Neural crest cell (in vitro differentiated cells): ENCODE measurements around the gene CDH23. TPM values are rescaled to one million over a fixed set of nuclear protein-coding genes. Genes with fewer than 3 reads are reported as not detected.
A peak's percentile ranks its signal among the peaks of the same experiment; 100 is the strongest.

Experiments
- DNase-seq: peaks from one replicate; pipeline ENCODE4 v3.0.0; 2021; ENCODE audit warnings: low read depth, mixed read lengths, low spot score
- H3K27ac Mint-ChIP-seq: one replicate; pipeline ENCODE4 v1.8.0; 2021; ENCODE audit warnings: mild to moderate bottlenecking, mixed read lengths; ENCODE audit not compliant: unreplicated experiment
- H3K27me3 Mint-ChIP-seq: 2 replicates; pipeline ENCODE4 v1.8.0; 2021; ENCODE audit warnings: low read depth, mild to moderate bottlenecking, mixed read lengths
- H3K36me3 Mint-ChIP-seq: 2 replicates; pipeline ENCODE4 v1.8.0; 2021; ENCODE audit warnings: low read depth, mild to moderate bottlenecking, mixed read lengths
- H3K4me1 Mint-ChIP-seq: 2 replicates; pipeline ENCODE4 v1.8.0; 2021; ENCODE audit warnings: mixed read lengths
- H3K4me3 Mint-ChIP-seq: one replicate; pipeline ENCODE4 v1.8.0; 2021; ENCODE audit warnings: mild to moderate bottlenecking, mixed read lengths
- H3K9me3 Mint-ChIP-seq: 2 replicates; pipeline ENCODE4 v1.8.0; 2021; ENCODE audit warnings: mixed read lengths
- CTCF ChIP-seq: fragments of 200-600 bp; sonication (generic); conservative IDR thresholded peaks from 2 replicates; pipeline ENCODE4 v1.5.0; 2021; ENCODE audit warnings: antibody characterized with exemption, mild to moderate bottlenecking
- total RNA-seq: library from RNA; stranded (reverse); gene quantifications from 2 replicates; pipeline ENCODE4 v1.2.1, GENCODE V29; 2021

CDH23 gene
- total RNA-seq, 1 donor from 2014 or later = 2.6 TPM

- no peak for DNase-seq
- H3K27me3 Mint-ChIP-seq = peaks cover 3% of the 10 kb centered on the region
- H3K9me3 Mint-ChIP-seq = no peaks in the 10 kb centered on the region
- H3K27ac Mint-ChIP-seq = peak overlapping the region; percentile 62
- peaks cover 7% of the 10 kb centered on the region for H3K4me1 Mint-ChIP-seq
- no peak for TF ChIP-seq CTCF
- no peak overlapping the region for H3K4me3 Mint-ChIP-seq
- no peaks in the 10 kb centered on the region for H3K36me3 Mint-ChIP-seq
Measured at GRCh38 chr10:71724539-71724938, 327.8 kb downstream of the CDH23 start.

GRCh38 chr10:71725249-71725648 is 328.5 kb downstream of the CDH23 start:
- Mint-ChIP-seq H3K36me3 (no peaks in the 10 kb centered on the region), H3K4me1 (peaks cover 7% of the 10 kb centered on the region), H3K9me3 (no peaks in the 10 kb centered on the region), H3K27ac (no peak overlapping the region), H3K27me3 (peaks cover 3% of the 10 kb centered on the region), H3K4me3 (no peak overlapping the region)
- no peak for DNase-seq
- no peak for TF ChIP-seq CTCF

DNA sequence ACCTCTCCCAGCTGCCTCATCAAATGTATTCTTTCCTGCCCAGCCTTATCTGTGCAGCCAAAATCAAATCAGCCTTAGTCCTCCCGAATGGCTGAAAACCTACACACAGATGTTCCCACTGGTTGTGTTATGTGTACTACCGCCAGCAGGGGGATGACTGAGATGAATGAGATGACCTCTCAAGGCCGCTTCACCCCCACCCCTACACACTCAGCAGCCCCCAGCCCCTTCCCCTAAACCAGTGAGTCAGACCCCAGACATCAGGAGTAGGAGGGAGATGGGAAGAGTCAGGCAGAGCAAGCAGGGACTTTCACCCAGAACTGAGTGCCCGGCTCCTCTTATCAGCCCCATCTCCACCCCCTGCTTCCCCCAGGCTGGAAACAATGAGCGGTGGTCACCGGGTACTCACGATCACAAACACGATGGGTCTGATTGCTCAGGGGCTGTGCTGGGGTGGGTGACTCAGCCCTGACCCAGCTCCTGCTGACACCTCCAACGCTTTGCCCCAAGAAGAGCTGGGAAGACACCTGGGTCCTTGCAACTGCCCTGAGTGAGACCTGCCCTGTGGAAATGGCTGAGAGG is 329.4 kb downstream of the CDH23 start:
- peak; percentile 33 for DNase-seq
- peak; percentile 58 for TF ChIP-seq CTCF
- Mint-ChIP-seq H3K27ac (no peak overlapping the region), H3K27me3 (peaks cover 3% of the 10 kb centered on the region), H3K9me3 (no peaks in the 10 kb centered on the region), H3K4me1 (peaks cover 7% of the 10 kb centered on the region), H3K36me3 (no peaks in the 10 kb centered on the region), H3K4me3 (no peak overlapping the region)

GRCh38 chr10:71726580-71727104 is 329.9 kb downstream of the CDH23 start:
- H3K9me3 Mint-ChIP-seq = no peaks in the 10 kb centered on the region
- H3K27ac Mint-ChIP-seq = no peak overlapping the region
- H3K27me3 Mint-ChIP-seq = peaks cover 2% of the 10 kb centered on the region
- H3K4me3 Mint-ChIP-seq = no peak overlapping the region
- peaks cover 7% of the 10 kb centered on the region for H3K4me1 Mint-ChIP-seq
- no peak for TF ChIP-seq CTCF
- no peaks in the 10 kb centered on the region for H3K36me3 Mint-ChIP-seq
- no peak for DNase-seq

GRCh38 chr10:71727105-71727737 is 330.5 kb downstream of the CDH23 start:
- no peaks in the 10 kb centered on the region for H3K36me3 Mint-ChIP-seq
- no peak for DNase-seq
- no peak overlapping the region for H3K27ac Mint-ChIP-seq
- H3K9me3 Mint-ChIP-seq = no peaks in the 10 kb centered on the region
- no peak overlapping the region for H3K4me3 Mint-ChIP-seq
- no peak for TF ChIP-seq CTCF
- H3K4me1 Mint-ChIP-seq = peaks cover 7% of the 10 kb centered on the region
- no peaks in the 10 kb centered on the region for H3K27me3 Mint-ChIP-seq
